Endothelial cell of umbilical vein (primary cell): ENCODE measurements around the gene GUCY2D. TPM values are rescaled to one million over a fixed set of nuclear protein-coding genes. Genes with fewer than 3 reads are reported as not detected.

ENCODE experiments used
- BruUV-seq: library from RNA; stranded (reverse); fragments of 400-500 nt; replicated peaks from 2 replicates; lab custom pipeline; 2021; lab: Mats Ljungman, UMichigan
- CTCF ChIA-PET: fragments of 300-600, 350-600 bp; sonication (Branson Sonifier 250); formaldehyde crosslinking; loops from one replicate; lab custom pipeline; 2021; ENCODE audit warnings: antibody characterized with exemption, inconsistent platforms; lab: Charles Lee
- POLR2A ChIA-PET: fragments of 300-600, 350-600 bp; sonication (Branson Sonifier 250); formaldehyde crosslinking; loops from one replicate; lab custom pipeline; 2021; ENCODE audit warnings: antibody characterized with exemption, inconsistent platforms; lab: Charles Lee
- DNase-seq: peaks from one replicate; pipeline ENCODE4 v3.0.0-alpha.2; 2011; ENCODE audit warnings: low read depth, low spot score
- FAIRE-seq: peaks from 2 replicates; lab custom pipeline; 2011; peaks lifted over from hg19 to GRCh38; lab: Jason Lieb, UNC
- H2AFZ ChIP-seq: 2 replicates; pipeline ENCODE4 v1.6.0; 2012; ENCODE audit warnings: low read depth, low read length, control low read depth, inconsistent platforms
- H3K27ac ChIP-seq: 2 replicates; pipeline ENCODE4 v1.5.1; 2011; ENCODE audit warnings: low read depth, mild to moderate bottlenecking, control low read depth, low read length, moderate library complexity; ENCODE audit not compliant: insufficient read depth
- H3K27me3 ChIP-seq, 2 experiments: 2 replicates each; pipeline versions ENCODE4 v1.6.0 to v1.6.1; 2011; ENCODE audit warnings: low read length in 2 of 2, mixed read lengths in 1 of 2; ENCODE audit not compliant: control insufficient read depth in 2 of 2, insufficient read depth in 2 of 2
- H3K36me3 ChIP-seq, 2 experiments: 2 replicates in 1 of 2; 3 replicates in 1 of 2; pipeline ENCODE4 v1.5.1; 2011; ENCODE audit warnings: low read length in 2 of 2, mild to moderate bottlenecking in 1 of 2, moderate library complexity in 1 of 2; ENCODE audit not compliant: control insufficient read depth in 2 of 2, insufficient read depth in 2 of 2; ENCODE audit errors: extremely low read depth in 1 of 2
- H3K4me1 ChIP-seq: 3 replicates; pipeline ENCODE4 v1.5.1; 2011; ENCODE audit warnings: mild to moderate bottlenecking, low read length; ENCODE audit not compliant: control insufficient read depth, insufficient read depth; ENCODE audit errors: extremely low read depth
- H3K4me2 ChIP-seq: 2 replicates; pipeline ENCODE4 v1.6.1; 2011; ENCODE audit warnings: low read length, control low read depth, mixed read lengths; ENCODE audit not compliant: insufficient read depth
- H3K4me3 ChIP-seq, 3 experiments: fragments of 200-600 bp in 1 of 3; sonication (generic), shearing (Covaris generic) in 1 of 3; replicated peaks in 1 of 3; 2 replicates each; pipeline ENCODE4 v1.5.1; 2011 to 2016; ENCODE audit warnings: control low read depth in 3 of 3, low read length in 3 of 3, mild to moderate bottlenecking in 2 of 3, inconsistent platforms in 1 of 3, low read depth in 1 of 3, moderate library complexity in 1 of 3; ENCODE audit not compliant: insufficient read depth in 1 of 3
- H3K79me2 ChIP-seq: 2 replicates; pipeline ENCODE4 v1.6.0; 2012; ENCODE audit warnings: low read length, inconsistent platforms; ENCODE audit not compliant: control insufficient read depth, insufficient read depth
- H3K9ac ChIP-seq: replicated peaks from 2 replicates; pipeline ENCODE3; 2011; ENCODE audit warnings: low read length, control low read depth; ENCODE audit not compliant: insufficient read depth; ENCODE audit errors: extremely low read depth
- H3K9me1 ChIP-seq: replicated peaks from 3 replicates; pipeline ENCODE4 v1.6.0; 2011; ENCODE audit warnings: mild to moderate bottlenecking, low read length; ENCODE audit not compliant: control insufficient read depth, insufficient read depth; ENCODE audit errors: extremely low read depth
- H3K9me3 ChIP-seq: replicated peaks from 2 replicates; pipeline ENCODE4 v1.5.1; 2012; ENCODE audit warnings: low read length, inconsistent platforms; ENCODE audit not compliant: control insufficient read depth, insufficient read depth
- H4K20me1 ChIP-seq: replicated peaks from 2 replicates; pipeline ENCODE3; 2011; ENCODE audit warnings: mild to moderate bottlenecking, low read length; ENCODE audit not compliant: control insufficient read depth, insufficient read depth; ENCODE audit errors: extremely low read depth
- CTCF ChIP-seq, 2 donors: IDR thresholded peaks; 1 replicate in 1 of 2; 2 replicates in 1 of 2; pipeline ENCODE4 v1.5.1; 2011; ENCODE audit warnings: low read length in 2 of 2, mild to moderate bottlenecking in 2 of 2, moderate library complexity in 2 of 2, control low read depth in 1 of 2, inconsistent platforms in 1 of 2, low read depth in 1 of 2; ENCODE audit not compliant: insufficient read depth in 1 of 2; ENCODE audit errors: extremely low read depth in 1 of 2
- EZH2 ChIP-seq: IDR thresholded peaks from 2 replicates; pipeline ENCODE4 v1.6.1; 2012; ENCODE audit warnings: borderline replicate concordance, low read depth, mild to moderate bottlenecking, moderate library complexity, low read length, inconsistent platforms; ENCODE audit not compliant: severe bottlenecking
- FOS ChIP-seq: IDR thresholded peaks from 2 replicates; pipeline ENCODE4 v1.6.1; 2011; ENCODE audit warnings: mild to moderate bottlenecking, low read length, moderate library complexity, borderline replicate concordance; ENCODE audit not compliant: insufficient read depth
- GATA2 ChIP-seq: IDR thresholded peaks from 2 replicates; pipeline ENCODE4 v1.7.0; 2011; ENCODE audit warnings: low read depth, mild to moderate bottlenecking, moderate library complexity, mixed read lengths, low read length; ENCODE audit not compliant: insufficient read length, insufficient read depth
- JUN ChIP-seq: IDR thresholded peaks from 2 replicates; pipeline ENCODE4 v1.6.1; 2011; ENCODE audit warnings: borderline replicate concordance, low read depth; ENCODE audit not compliant: insufficient read length, insufficient read depth
- MAX ChIP-seq: IDR thresholded peaks from 2 replicates; pipeline ENCODE4 v1.6.1; 2011; ENCODE audit not compliant: insufficient read depth, insufficient read length
- MYC ChIP-seq: IDR thresholded peaks from one replicate; pipeline ENCODE4 v1.6.1; 2011; ENCODE audit warnings: mild to moderate bottlenecking, low read depth, low read length
- POLR2A ChIP-seq: IDR thresholded peaks from 2 replicates; pipeline ENCODE4 v1.6.1; 2012; ENCODE audit warnings: low read depth, mild to moderate bottlenecking, control low read depth, low read length
- POLR2AphosphoS5 ChIP-seq: IDR thresholded peaks from 2 replicates; pipeline ENCODE4 v1.6.1; 2012; ENCODE audit warnings: low read depth, mild to moderate bottlenecking, control low read depth, low read length, moderate library complexity; ENCODE audit not compliant: insufficient read depth
- dilution Hi-C: fragments of 300-500 bp; cut with MboI; formaldehyde crosslinking; loops from one replicate; pipeline ENCODE4 v1.15.0; 2019; ENCODE audit warnings: low sequenced_read_pairs; ENCODE audit not compliant: extremely low pct_ligation_motif_present
- intact Hi-C: fragments of 100-400 bp; cut with micrococcal nuclease; formaldehyde crosslinking; loops from one replicate; pipeline ENCODE4 v1.10.0; 2022
- polyA plus RNA-seq, 4 experiments: library from polyadenylated mRNA; depleted of rRNA in 3 of 4; stranded (reverse) in 3 of 4; unstranded in 1 of 4; fragments of >200 nt; gene quantifications; 2 replicates each; pipeline versions ENCODE4 v1.2.1 to v1.2.3, GENCODE V29; 2011 to 2012; ENCODE audit warnings: missing spikeins in 1 of 4
- total RNA-seq: library from RNA; stranded (reverse); gene quantifications from 2 replicates; pipeline ENCODE4 v1.2.3, GENCODE V29; 2021

GUCY2D gene
- total and polyA plus RNA-seq, 2 donors (not counting 3 experiments of a cell fraction or from before 2014, with no cell fraction given) = not detected

GRCh38 chr17:8007836-8008235 is 5.4 kb downstream of the GUCY2D start:
- no peaks in the 10 kb centered on the region for H4K20me1 ChIP-seq
- H2AFZ ChIP-seq = no peak overlapping the region
- peaks cover 26 to 28% of the 10 kb centered on the region in 2 experiments for H3K27me3 ChIP-seq
- POLR2A ChIA-PET = no interaction called here
- TF ChIP-seq GATA2 (no peak), EZH2 (no peak), CTCF (IDR thresholded peaks at IDR 0.05; ENCODE audit: extremely low read depth in 1 of 2, insufficient read depth in 1 of 2, low read depth in 1 of 2, low read length in 2 of 2) (no peak), POLR2A (no peak), FOS (no peak), MYC (no peak), MAX (no peak), POLR2AphosphoS5 (no peak), JUN (no peak)
- FAIRE-seq = no peak
- BruUV-seq = no TSS peak
- H3K27ac ChIP-seq = no peak overlapping the region
- H3K4me2 ChIP-seq = no peak overlapping the region
- H3K36me3 ChIP-seq = no peaks in the 10 kb centered on the region
- dilution Hi-C loops (no loop called here), intact Hi-C loops (no loop called here)
- CTCF ChIA-PET = interaction anchor here (0.9 to 1.8 kb wide), 4 partner anchors 11 to 264 kb away, joined by 3 to 8 read pairs (median 4); no protein-coding TSS in a partner anchor
- no peaks in the 10 kb centered on the region for H3K9me1 ChIP-seq
- H3K9me3 ChIP-seq = no peaks in the 10 kb centered on the region
- H3K4me3 ChIP-seq = no peak overlapping the region
- no peak overlapping the region for H3K9ac ChIP-seq
- no peaks in the 10 kb centered on the region for H3K4me1 ChIP-seq
- H3K79me2 ChIP-seq = no peaks in the 10 kb centered on the region
- DNase-seq = no peak
